GM15510 (cell line): Measurements from ENCODE around the gene PTBP3.

Experiments used
- POLR2A ChIP-seq: IDR thresholded peaks from 3 replicates; pipeline ENCODE4 v1.6.1; 2011; ENCODE audit warnings: borderline replicate concordance; ENCODE audit not compliant: insufficient read length; ENCODE audit errors: extremely low read depth

PTBP3 gene

GRCh38 chr9:112184946-112185345 is 148.5 kb downstream of the PTBP3 start:
- TF ChIP-seq POLR2A: no peak

DNA sequence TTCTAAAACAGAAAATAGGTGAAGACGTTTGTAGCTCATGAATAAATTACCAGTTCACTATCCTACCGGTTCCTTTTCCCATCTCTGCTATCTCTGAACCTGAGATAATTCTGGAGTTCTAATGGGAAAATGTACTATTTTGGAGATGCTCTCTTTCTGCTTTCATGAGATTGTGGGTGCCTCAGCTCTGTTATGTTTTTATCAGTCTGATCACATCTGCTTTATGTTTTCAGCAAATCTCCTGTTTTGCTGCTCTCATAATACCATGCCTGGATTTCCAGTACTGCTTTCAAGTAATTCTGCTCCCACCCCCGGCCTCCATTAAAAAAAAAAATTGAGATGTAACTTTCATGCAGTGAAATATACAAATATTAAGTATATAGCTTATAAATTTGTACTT is 149.2 kb downstream of the PTBP3 start:
- TF ChIP-seq POLR2A: no peak

DNA sequence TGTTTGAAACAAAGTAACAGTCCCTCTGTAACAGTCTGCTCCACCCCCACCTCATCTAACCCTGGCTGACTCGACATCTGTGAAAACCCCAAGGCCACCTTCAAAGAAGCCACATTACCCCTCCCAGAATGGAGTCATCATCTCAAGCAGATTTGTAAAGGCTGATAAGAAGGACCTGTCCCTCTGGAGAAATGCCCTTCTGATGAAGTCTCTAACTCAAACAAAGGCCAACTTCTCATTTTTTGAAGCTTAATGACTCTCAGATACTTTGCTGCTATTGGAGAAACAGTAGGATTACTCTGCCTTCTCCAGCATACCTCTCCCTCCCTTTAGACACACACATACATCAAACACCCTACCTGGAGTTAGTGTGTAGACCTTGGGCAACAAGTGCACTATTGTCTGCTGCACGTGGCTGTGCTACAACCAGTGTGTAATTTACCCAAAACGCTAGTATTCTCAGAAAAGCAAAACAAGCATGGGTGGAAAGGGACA is 153.0 kb downstream of the PTBP3 start:
- TF ChIP-seq POLR2A: no peak

DNA sequence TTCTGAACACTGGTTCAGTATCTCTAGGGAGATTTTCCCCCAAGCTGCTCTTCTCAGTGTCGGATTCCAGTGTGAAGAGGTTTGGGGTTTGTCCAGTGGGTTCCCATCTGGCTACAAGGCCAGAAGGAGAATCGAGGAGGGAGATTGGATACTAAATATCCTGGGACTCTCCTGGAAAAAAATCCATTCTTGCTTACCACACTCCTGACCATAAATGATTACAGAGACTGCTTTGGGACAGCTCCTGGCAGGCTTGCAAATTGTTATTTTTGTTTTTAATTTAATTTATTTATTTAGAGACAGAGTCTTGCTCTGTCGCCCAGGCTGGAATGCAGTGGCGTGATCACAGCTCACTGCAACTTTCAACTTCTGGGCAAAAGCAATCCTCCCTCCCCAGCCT is 153.6 kb downstream of the PTBP3 start:
- no peak for TF ChIP-seq POLR2A

DNA sequence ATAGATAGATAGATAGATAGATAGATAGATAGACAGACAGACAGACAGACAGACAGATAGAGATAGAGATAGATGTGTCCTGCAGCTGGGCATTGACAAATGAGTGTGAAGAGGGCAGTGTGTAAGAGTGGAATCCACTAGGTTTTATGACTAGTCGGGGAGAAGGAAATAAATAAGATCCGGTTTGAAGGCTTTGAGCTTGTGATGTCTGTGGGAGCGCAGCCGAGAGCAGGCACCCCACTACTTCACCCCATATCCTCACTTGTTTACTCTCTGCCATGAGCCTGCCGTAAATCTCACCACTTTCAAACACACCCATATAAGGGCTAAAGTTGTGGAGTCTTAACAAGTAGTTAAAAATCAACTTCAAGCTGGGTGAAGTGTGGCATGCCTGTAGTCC is 156.9 kb downstream of the PTBP3 start:
- TF ChIP-seq POLR2A: no peak

DNA sequence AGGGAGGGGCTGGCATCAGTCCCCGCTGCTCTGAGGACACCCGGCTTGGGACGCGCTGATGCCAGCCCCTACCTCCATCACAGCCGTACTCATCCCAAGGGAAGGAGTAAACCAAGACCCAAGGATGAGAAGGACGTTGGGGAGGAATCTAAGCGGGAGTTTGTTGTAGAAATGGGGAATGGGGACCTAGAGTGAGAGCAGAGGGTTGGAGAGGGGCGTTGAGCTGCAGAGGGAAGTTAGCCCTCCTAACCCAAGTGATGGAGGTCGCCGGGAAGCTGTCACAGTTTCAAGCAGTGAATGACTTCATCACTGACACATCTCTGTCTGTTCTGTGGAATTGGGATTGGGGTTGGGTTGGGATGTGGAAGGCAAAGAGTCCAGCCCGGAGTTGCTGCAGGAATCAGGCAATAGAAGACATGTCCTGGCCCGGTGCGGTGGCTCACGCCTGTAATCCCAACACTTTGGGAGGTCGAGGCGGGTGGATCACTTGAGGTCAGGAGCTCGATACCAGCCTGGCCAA is 157.6 kb downstream of the PTBP3 start:
- TF ChIP-seq POLR2A: no peak

DNA sequence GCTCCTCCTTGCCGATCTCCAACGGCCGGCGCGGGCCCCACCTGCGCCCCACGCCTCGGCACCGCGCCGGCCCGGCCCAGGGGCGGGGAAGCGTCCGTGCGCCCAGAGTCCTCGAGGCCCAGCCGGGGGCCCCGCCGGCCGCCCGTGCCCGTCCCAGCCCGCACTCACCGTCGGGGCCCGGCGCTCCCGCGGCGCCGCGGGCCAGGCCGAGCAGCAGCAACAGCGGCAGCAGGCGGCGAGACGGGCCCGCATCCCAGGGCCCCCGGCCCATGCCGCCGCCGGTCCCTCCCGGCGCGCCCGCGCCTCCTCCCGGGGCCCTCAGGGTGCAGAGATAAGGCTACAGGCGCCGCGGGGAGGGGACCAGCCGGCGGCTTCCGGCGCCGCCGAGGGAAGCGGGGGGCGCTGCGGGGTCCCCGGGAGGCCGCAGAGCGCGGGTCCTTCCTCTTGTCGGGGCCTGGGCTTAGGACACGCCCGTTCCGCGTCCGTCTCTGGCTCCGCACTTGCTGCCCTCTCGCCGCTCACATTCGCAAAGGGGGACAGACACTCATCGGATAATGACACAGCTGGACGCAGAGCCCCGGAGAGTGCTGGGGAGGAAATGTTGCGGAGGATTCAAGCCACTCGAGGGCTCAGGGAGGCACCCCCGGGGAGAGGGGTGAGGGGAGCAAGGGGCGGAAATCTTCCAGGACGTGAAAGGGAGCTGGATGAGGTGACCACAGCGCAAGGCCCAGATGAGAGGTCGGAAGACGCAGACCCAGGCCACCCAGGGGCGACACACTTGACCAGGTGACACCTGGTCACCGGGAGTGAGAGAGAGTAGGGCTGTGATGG is 158.2 kb downstream of the PTBP3 start, which contains the start of gene SUSD1:
SUSD1 (minus strand) TSS at position 333 of the 831 bp plus-strand sequence; CDS start at position 271, 62 bp downstream.
- no peak for TF ChIP-seq POLR2A

- TF ChIP-seq POLR2A: peak; percentile 39
These were observed 159.0 kb downstream of the PTBP3 start for GRCh38 chr9:112174222-112174964.

GRCh38 chr9:112173489-112174221 is 159.8 kb downstream of the PTBP3 start:
- TF ChIP-seq POLR2A: no peak

- TF ChIP-seq POLR2A: no peak
These were observed 162.5 kb downstream of the PTBP3 start for GRCh38 chr9:112170968-112171367.

- no peak for TF ChIP-seq POLR2A
These were observed 163.2 kb downstream of the PTBP3 start for GRCh38 chr9:112170235-112170634.

DNA sequence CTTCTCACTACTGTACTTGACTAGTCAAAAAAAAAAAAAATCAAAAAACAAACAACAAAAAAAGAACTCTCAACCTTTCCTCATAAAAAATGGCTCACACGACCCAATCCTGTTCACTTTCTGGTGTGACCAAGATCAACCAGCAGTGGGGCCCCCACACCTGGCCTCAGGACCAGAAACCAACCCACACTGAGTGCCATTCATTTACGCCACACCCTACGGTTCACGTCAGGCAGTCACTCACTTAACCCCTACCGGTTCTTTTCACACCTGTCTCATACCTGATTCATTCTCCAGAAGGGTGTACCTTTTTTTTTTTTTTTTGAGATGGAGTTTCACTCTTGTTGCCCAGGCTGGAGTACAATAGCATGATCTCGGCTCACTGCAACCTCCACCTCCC is 164.1 kb downstream of the PTBP3 start:
- TF ChIP-seq POLR2A: no peak

DNA sequence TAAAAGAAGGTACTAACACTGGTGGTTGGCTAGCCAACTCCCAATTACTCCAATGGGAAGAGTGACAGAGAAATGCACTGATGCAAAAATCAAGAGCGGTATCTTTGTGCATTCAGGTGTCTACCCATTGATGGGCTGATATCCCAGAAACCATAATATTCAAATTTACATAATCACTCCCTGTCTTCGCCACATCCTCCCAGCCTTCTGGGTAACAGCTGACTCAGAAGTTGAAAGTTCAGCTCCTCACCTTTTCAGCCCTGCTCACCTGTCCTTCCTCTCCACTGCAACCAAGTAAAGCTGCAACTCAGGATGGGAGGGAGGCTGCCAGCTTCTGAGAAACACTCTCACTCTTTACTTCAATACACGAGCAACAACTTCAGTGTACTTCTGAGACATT is 165.2 kb downstream of the PTBP3 start:
- no peak for TF ChIP-seq POLR2A
